Measurements from ENCODE around the gene SMG6.
A peak's percentile ranks its signal among the peaks of the same experiment; 100 is the strongest.

Gene SMG6

DNA sequence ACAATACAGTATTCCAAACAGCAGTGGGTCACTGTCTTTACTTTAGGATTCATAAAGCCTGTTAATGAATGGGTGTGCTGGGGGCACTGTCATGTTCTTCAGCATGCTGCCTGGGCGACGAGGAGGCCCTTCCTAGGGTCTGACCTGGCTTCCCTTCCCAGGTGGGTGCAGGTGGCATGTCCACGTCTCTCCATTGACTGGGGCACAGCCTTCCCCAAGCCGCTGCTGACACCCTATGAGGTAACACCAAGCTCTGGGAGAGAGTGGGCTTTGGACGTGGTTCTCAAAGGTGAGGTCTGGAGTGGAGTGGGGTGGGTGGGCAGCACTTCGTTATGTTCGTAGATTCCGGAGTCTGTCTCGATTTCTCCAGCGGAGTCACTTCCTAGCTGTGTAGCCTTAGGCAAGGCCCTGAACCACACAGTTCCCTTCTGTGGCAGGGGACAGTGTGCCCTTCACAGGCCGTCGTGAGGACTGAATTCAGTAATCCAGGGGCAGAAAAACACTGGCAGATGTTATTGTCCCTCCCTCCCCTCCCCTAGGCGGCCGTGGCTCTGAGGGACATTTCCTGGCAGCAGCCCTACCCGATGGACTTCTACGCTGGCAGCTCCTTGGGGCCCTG lies 262.5 kb downstream of the SMG6 start:
- no peak for DNase-seq

DNA sequence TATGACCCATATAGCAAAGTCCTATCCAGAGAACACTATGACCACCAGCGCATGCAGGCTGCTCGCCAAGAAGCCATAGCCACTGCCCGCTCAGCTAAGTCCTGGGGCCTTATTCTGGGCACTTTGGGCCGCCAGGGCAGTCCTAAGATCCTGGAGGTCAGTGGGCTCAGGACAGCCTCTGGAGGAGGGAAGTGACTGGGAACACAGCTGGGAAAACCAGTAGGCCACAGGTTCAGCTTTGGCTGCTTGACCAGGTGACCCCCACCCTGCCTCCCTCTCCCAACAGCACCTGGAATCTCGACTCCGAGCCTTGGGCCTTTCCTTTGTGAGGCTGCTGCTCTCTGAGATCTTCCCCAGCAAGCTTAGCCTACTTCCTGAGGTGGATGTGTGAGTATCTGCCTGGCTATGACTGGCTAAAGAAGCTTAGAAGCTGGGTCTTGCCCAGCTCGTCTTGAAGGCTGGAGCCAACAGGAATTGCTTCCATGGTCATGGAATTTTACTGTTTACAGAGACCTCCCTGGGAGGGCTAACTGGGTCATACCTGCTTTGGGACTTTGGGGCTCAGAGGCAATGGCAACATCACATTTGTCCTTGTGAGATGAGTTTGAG lies 263.3 kb downstream of the SMG6 start:
- no peak for DNase-seq

DNA sequence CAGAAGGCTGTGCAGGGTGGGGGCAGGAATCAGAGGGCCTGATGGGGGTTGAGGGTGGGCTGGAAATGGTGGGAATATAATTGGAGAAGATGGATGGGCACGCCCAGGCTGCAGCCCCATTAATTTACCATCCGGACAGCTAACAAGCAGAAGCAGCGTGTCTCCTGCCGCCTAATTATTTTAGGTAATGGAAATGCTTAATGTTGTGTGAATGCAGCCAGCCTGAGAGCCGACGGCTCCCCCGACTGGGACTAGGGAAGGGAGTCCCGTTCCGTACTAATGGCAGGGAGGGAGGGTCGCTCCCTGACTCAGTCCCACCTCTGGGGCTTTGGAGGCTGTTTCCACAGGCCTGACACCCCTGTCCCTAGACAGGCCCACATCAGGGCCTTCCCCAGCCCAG lies 266.4 kb downstream of the SMG6 start:
- no peak for DNase-seq

DNA sequence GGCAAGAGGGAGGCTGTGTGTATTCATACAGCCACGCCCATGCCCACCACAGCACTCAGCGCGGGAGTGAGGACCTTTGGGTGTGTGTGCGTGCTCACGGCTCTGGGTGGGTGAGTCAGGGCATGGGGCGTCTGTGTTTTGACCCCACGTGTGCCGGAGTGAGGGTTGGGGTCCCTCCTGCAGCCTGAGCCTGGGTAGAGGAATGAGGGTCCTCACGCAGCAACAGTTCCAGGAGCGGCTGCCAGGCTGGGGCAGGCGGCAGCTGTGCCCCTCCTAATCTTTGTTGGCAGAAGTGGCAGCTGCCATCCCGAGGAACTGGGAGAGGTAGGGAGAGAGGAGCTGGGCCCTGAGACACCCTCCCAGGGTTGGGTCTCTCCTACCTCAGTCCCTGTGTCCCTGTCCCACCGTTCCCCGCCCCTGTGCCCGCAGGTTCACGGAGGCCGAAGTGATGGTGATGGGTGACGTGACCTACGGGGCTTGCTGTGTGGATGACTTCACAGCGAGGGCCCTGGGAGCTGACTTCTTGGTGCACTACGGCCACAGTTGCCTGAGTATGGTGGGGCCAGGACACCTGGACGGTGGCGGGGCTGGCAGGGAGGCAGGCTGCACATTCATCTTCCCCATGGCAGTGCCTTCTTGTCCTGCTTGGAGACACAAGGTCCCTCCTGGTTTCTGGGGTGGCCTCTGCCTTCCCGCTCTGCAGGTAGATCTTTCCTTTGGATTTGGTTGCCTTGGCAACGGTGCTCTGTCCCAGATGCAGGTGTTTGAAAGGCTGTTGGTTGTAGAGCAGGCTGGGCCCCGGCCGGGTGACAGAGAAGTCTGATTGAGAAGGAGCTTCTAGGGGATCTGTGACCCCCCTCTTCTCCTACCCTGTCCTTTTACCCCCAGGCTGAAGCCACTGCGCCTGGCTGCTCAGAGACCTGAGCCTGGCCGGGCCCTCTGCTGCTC lies 267.8 kb downstream of the SMG6 start:
- no peak for DNase-seq

DNA sequence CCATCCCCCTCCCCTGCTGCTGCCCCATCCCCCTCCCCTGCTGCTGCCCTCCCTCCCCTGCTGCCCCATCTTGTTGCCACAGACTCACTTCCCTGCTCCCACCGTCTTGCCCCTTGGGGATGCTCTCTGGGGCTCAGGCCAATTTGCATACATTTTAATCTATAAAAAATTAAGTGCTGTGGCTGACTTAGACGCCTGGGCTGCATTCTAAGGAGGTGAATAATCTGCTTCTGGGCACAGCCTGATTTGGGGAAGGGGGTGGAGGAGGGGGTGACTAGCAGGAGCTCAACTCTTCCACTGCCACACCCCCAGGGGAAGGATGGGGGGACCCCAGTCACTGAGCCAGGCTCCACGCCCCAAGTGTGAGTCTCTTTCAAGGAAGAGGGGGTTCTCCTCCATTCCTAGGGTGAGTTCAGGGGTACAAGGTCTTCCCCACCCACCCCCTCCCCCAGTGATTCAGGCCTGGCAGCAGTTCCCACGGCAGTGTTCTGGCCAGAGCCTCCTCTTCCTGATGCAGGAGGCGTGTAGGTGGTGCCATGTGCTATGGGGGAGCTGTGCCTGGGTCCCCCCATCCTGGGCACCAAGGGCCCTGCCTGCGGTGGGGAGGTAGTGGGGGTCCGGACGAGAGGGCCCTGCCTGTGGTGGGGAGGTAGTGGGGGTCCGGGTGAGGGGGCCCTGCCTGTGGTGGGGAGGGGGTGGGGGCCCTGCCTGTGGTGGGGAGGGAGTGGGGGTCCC lies 268.6 kb downstream of the SMG6 start:
- DNase-seq: no peak

DNA sequence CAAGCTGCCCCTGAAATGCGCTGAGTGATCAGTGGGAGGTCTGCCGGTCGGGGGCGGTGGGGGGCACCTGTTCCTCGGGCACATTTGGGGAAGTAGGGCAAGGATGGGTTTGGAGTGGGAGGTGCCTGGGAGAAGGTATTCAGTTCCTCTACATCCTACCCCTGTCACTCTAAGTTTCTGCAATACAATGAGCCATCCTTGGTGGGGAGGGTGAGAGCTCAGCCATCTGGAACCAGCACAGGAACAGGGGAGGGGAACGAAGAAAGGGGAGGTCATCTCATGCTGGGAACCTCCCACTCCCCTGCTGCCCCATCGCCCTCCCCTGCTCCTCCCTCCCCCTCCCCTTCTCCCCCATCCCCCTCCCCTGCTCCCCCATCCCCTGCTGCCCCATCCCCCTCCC lies 269.4 kb downstream of the SMG6 start:
- no peak for DNase-seq

DNA sequence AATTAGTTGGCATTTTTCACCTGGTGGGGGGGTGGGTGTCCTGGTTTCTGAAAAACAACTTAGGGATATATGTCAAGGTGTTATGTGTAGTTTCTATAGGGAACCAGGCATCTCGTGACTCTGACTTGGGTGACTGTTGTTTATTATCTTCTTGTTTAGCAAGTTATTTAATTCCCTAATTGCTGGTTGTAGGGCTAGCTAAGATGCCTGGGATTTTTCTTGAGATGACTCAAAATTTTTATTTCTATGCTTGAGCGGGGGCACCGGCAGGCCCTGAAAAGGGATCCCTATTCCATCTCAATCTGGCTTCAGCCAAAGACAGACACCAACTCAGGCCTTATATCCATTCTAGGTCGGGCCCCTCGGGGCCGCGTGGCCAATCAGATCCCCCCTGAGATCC lies 270.4 kb downstream of the SMG6 start:
- no peak for DNase-seq

DNA sequence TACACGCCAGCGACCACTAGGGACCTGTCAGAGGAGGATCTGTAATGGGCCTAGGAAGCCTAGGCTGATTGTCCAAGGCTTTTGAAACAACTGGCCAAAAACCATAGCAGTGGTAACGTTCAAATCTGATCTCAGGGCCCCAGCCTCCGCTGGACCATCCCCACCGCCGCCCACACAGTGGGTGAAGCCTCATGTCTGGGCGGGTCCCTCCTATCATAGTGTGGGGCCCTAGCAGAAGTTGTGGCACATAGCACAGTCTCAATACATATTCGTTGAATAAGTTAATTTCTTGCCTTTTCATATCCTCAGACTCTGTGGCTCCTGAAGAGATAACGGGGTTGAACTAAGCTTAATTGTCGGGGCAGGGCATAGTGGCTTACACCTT lies 272.8 kb downstream of the SMG6 start:
- DNase-seq: peak; percentile 49

DNA sequence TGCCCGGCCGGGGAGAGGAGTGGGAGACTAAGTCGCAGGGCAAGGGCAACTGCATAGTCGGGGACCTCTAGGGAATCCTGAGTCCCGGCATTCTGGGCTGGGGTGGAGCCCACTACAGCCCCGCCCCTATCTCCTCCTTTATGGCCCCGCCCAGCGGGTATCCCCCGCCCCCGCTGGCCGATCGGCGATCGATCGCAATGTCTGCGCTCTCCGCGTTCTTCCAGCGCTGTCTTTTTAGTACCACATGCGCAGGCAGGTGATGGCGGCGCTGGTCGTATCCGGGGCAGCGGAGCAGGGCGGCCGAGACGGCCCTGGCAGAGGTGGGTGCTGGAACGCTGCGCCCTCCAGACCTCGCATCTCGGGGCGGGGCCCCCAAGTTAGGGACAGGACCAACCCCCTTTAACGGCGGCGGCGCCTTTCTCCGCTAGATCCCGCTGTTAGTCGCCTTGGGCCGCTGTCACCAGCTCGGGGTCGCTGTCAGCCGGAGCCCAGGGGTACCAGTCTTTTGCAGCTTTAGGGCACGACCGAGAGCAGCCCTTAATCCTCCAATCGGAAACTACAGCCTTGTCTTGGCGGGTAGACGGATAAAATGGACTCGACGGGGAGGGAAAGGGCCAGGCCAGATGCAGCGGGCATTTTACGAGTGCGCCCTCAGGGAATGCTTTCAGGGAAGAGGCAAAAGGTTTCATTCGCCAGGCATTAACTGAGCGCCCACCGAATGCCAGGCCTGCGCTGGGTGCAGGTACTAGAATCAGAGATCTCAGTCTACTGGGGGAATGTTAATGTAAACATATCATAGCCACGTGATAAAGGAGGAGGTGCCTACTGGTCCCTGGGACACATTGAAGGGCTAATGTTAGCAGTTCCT lies 273.4 kb downstream of the SMG6 start, which contains the start of gene DPH1:
Gene DPH1 (plus strand): TSS at position 243 of the 868 bp plus-strand sequence. CDS start 17 bp downstream, at position 260.
- DNase-seq: peak; percentile 86

DNA sequence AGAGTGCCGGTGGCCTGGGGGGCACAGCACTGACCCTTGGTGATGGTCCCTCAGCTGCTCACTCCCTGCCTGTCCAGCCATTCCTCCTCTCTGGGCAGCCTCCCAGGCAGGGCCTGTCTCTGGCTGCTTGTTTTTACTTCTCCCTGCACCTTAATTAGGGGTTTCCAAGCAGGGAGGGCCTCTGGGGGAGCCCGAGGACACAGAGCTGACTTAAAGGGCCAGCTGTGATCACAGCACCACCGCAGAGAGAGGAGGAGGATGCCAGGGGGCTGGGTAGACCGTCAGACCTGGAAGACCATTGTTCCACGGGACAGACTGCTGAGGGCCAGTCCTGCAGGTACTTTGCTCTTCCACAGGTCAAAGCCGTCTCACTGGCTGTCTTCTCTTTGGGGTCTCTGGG lies 274.8 kb downstream of the SMG6 start:
- no peak for DNase-seq

DNA sequence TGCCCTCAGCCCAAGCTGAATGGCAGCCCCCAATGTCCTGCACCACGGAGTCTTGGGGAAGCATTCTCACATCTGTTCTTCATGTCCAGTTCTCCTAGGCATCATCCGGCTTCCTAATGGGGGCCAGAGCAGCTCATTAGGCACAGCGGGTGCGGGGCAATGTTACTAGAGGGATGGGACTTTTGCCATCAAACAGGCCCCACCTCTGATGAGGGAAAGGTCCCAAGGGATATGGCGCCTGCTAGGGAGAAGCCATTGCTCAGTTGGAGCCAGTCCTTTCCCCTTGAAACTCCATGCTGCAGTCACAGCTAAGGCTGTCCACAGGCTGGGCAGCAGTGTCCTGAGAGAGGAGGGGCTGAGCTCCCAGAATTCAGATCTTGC lies 275.4 kb downstream of the SMG6 start:
- no peak for DNase-seq

DNA sequence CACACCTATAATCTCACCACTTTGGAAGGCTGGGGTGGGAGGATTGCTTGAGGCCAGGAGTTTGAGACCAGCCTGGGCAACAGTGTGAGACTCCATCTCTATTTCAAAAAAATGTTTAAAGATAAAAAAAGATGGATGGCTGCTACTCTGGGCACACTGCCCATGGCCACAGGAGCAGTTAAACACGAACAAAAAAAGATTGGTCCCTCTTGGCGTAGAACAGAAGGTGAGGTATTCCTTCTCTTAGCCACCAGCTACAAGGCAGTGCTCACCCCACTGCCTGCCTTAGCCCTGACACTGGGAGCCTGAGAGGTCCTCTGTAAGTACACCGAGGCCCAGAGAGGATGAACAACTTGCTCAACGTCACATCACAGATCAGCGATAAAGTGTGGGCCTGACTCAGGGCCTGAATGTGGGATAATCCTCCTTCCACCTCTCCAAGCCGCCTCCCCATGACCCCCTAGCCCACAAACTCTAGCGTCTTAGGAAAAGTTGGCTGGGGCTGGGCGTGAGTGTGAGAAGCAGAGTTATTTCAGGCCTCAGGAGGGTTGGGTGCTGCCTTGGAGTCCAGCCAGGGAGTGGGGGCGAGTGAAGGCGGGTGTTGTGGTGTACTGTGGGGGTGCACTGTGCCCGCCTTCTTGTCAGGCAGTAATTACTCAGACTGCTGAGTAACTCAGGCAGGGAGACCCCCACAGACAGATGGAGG lies 275.9 kb downstream of the SMG6 start:
- DNase-seq: no peak

DNA sequence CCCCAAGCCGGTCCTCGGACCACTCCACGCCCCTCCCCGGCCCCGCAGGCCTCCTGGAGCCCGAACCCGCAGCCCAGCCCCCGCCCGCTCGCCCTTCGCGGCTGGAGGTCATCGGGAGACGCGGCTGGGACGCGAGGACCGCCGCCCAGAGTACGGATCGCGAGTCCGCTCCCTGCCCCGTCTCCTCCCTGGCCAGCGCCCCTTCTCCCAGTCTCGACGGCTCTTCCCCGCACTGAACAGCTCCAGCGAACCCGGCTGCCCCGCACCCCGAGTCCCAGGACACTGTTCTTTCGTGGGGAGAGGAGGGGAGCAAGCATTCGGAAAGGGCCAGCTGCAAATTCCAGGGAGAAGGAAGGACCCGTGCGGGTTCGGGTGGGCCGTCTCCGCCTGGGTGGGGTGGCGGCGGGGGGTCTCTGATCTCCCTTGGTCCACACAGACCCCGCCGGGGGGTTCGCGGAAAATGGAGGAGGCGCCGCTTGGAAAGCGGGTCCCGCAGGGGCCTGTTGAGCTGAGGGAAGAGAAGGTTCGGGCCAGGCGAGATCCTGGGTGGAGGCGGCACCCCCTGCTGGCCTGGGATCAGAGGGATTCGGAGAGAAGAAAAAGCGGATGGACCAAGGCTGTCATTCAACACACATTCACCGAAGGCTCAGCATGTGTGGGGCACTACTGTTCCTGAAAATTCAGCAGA lies 277.8 kb downstream of the SMG6 start:
- no peak for DNase-seq

DNA sequence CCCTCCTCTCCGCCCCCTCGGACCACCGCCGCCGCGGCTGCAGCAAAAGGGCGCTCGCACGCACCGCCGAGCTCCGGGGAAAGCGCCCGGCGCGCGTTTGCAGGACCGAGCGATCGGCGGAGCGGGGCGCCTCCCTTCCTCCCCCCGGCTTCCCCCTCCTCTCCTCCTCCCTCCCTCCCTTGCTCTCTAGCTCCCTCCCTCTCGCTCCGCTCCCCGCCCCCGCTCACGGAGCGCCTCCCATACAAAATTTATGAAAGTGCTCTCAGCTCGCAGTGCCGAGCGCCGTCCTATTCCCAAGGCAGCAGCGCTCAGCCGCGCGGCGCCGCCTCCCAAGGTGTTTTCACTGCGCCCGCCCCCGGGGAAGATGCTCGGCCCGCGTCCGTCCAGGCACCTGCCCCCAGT lies 278.4 kb downstream of the SMG6 start, which contains the start of gene RTN4RL1:
Gene RTN4RL1 (minus strand): TSS at position 115 of the 402 bp plus-strand sequence. CDS start 469 bp downstream, outside the sequence.
- peak; percentile 49 for DNase-seq

DNA sequence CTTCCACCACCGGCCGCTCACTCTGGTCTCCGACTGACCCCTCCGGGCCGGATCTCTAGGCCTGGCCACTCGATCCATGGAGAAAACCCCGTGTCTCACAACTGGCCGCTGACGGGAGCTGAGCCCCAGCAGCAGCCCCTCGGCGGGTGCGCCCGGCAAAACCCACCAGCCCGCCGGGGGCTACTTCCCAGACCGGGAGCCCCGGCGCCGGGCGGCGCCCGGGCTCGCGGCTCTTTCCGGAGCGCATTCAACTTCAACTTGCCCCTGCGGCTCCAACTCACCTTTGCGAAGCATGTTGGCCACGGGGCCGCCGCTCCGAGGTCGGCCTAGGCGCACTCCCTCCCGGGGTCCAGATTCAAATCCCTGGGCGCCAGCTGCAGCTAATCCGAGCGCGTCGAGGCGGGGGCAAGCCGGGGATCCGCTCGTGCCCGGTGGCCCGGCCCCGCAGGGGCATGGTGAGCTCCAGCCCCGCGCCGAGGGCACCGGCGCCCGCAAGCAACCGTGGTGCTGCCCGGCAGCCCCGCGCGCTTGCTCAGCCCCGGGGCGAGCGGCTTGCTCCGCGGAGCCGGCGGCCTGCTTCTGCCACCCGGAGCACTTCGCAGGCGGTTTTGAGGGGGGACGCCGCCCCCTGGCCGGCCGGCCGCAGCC lies 278.9 kb downstream of the SMG6 start:
- no peak for DNase-seq

DNA sequence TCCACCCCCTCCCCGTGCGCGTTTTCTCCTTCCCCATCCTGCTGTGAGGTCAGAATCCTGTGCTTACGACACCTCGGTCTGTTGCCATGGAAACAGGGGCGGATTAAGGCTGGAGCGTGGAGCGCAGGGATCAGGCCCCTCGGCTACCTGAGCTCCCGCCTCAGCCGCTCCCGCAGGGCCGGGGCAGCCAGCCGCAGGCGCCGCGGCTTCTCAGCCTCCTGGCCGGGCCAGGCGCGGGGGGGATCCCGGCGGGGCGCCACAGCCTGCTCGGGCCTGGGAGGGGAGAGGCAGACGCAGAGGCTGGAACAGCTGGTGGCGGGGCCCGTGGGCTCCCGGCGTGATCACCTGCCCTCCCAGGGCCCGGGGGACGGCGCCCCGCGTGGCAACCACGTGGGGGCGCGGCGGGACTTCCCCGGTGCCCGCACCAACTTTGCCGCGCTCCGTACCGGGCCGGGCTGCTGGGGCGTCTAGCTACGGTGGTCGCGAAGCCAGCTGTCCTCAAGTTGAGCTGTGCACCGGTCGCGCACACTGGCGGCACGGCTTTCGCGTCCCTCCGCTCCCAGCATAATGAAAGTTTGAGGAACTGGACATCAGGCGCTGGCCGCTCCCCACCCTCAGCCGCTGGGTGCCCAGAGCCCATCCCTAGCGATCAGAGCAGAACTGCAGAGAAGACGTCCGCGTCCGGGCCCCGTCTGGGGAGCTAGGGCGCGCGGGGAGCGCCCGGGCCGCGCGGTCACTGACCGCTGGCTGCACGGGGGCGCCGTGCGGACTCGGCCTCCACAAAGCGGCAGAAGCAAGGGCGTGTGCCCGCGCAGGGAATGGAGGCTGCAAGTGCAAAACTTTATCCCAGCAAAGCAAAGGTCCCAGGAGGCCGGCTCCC lies 279.7 kb downstream of the SMG6 start:
- DNase-seq: no peak

DNA sequence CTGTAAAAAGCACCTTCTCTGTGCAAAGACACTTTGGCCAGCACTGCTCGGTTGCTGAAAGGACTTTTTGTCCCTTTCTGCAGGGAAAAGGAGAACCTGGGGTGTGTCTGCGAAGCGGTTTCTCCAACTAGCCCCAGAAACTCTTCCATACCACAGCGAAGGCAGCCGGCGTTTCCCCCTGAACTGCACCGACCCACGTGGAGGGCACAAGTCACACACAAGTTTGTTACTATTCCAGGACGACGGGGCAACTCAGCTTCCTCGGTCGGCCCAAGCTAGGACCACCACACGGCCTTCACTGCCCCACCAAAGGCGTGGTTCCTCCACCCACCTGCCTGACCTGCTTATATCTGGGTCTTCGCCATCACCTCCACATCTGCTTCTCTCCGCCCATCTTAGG lies 280.3 kb downstream of the SMG6 start:
- DNase-seq: no peak

DNA sequence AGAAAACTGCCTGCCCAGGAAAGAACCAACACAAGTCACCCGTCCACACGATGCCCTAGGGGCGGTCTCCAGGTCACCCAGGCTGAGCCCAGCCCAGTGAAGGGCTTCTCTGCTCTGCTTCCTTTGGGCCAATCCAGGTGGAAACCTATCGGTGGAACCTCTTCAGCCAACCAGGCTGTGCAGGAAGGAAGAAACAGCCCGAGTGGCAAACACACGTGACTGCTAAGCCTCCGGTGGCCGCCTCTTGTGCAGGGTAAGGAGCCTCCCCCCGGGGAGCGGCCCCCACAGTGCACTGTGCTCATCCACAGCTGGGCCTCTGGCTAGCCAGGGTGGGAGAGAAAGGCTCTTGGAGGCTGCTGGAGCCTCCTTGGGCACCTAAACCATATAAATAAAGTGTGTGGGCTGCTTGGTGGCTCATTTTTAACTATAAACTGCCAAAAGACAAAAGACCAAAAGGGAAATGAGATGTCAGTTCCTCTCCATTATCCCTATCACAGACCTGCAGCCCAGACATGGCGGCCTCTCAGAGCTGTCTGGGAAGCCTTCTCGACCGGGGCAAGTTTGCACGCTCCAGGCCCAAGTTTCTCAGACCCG lies 280.8 kb downstream of the SMG6 start:
- DNase-seq: no peak

DNA sequence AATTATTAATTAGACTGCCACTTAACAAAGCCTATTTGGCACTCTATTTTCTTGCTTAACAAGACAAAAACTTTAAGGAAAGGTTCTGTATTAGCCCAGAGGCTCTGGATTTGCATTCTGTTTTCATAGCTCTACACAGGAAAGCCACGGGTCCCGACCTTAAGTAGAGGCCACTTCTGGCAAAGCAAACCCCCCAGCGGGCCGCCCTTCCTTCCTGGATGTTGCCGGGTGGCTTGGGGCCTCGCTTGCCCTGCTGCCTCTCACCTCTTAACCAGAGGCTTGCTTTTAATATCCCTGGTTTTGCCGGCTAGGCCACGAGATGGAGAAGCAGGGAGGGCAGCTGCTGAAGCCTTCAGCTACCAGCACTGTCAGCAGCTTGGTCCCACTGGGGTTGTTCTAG lies 282.9 kb downstream of the SMG6 start:
- DNase-seq: no peak
